HG03460 (cell line): ENCODE results near the gene USP22.

Experiments
- ATAC-seq: cut with Tn5 transposase; IDR thresholded peaks from one replicate; pipeline ENCODE4 v1.9.1; 2021; ENCODE audit not compliant: unreplicated experiment

USP22 gene

GRCh38 chr17:21002309-21003006 lies 40.4 kb downstream of the USP22 start:
- ATAC-seq: no peak

- ATAC-seq: no peak
These were observed 41.0 kb downstream of the USP22 start for GRCh38 chr17:21001813-21002221.

GRCh38 chr17:21001111-21001812 lies 41.5 kb downstream of the USP22 start:
- ATAC-seq: no peak

- no peak for ATAC-seq
These were observed 42.8 kb downstream of the USP22 start for GRCh38 chr17:20999841-21000532.

GRCh38 chr17:20999044-20999573 lies 43.7 kb downstream of the USP22 start:
- ATAC-seq: no peak

GRCh38 chr17:20998571-20999043 lies 44.2 kb downstream of the USP22 start:
- no peak for ATAC-seq

GRCh38 chr17:20997711-20998570 lies 44.9 kb downstream of the USP22 start:
- ATAC-seq: no peak

- no peak for ATAC-seq
These were observed 45.8 kb downstream of the USP22 start for GRCh38 chr17:20996724-20997615.

- no peak for ATAC-seq
These were observed 46.7 kb downstream of the USP22 start for GRCh38 chr17:20995873-20996723.

- ATAC-seq: no peak
These were observed 47.5 kb downstream of the USP22 start for GRCh38 chr17:20995164-20995872.

GRCh38 chr17:20994779-20995149 lies 48.0 kb downstream of the USP22 start:
- no peak for ATAC-seq

- no peak for ATAC-seq
These were observed 48.7 kb downstream of the USP22 start for GRCh38 chr17:20993863-20994778.

GRCh38 chr17:20992987-20993862 lies 49.6 kb downstream of the USP22 start:
- ATAC-seq: no peak

- ATAC-seq: no peak
These were observed 50.4 kb downstream of the USP22 start for GRCh38 chr17:20992416-20992815.

- no peak for ATAC-seq
These were observed 51.4 kb downstream of the USP22 start for GRCh38 chr17:20991276-20992037.
